Chondrocyte (in vitro differentiated cells): ENCODE results near the gene FAM131A. TPM values are rescaled to one million over a fixed set of nuclear protein-coding genes. Genes with fewer than 3 reads are reported as not detected.
A peak's percentile ranks its signal among the peaks of the same experiment; 100 is the strongest.

Experiments
- DNase-seq: peaks from one replicate; pipeline ENCODE4 v3.0.0; 2021; ENCODE audit warnings: mixed read lengths, low spot score
- H3K27ac Mint-ChIP-seq: one replicate; pipeline ENCODE4 v1.8.0; 2021; ENCODE audit warnings: mild to moderate bottlenecking, moderate library complexity, mixed read lengths; ENCODE audit not compliant: unreplicated experiment
- H3K27me3 Mint-ChIP-seq: 2 replicates; pipeline ENCODE4 v1.8.0; 2021; ENCODE audit warnings: low read depth, mixed read lengths
- H3K36me3 Mint-ChIP-seq: 2 replicates; pipeline ENCODE4 v1.8.0; 2021; ENCODE audit warnings: low read depth, mixed read lengths
- H3K4me1 Mint-ChIP-seq: 2 replicates; pipeline ENCODE4 v1.8.0; 2021; ENCODE audit warnings: low read depth, mild to moderate bottlenecking, mixed read lengths
- H3K4me3 Mint-ChIP-seq: one replicate; pipeline ENCODE4 v1.8.0; 2021; ENCODE audit warnings: mild to moderate bottlenecking, moderate library complexity, mixed read lengths; ENCODE audit not compliant: unreplicated experiment
- H3K9me3 Mint-ChIP-seq: 2 replicates; pipeline ENCODE4 v1.8.0; 2021; ENCODE audit warnings: low read depth, mixed read lengths
- CTCF ChIP-seq: fragments of 200-600 bp; sonication (generic); IDR thresholded peaks from 2 replicates; pipeline ENCODE4 v1.5.0; 2021; ENCODE audit warnings: antibody characterized with exemption, mild to moderate bottlenecking, moderate library complexity
- total RNA-seq: library from RNA; stranded (reverse); gene quantifications from 3 replicates; pipeline ENCODE4 v1.2.1, GENCODE V29; 2021

Gene FAM131A
- total RNA-seq, 1 donor from 2014 or later: 13.4 TPM

GRCh38 chr3:184380627-184381260, 43.3 kb downstream of the FAM131A start:
- no peak for TF ChIP-seq CTCF
- Mint-ChIP-seq H3K27ac (no peak overlapping the region), H3K4me3 (peak overlapping the region; percentile 52), H3K27me3 (peaks cover 27% of the 10 kb centered on the region), H3K36me3 (no peaks in the 10 kb centered on the region), H3K9me3 (no peaks in the 10 kb centered on the region), H3K4me1 (peaks cover 4% of the 10 kb centered on the region)
- DNase-seq: no peak

- Mint-ChIP-seq H3K27ac (no peak overlapping the region), H3K9me3 (no peaks in the 10 kb centered on the region), H3K36me3 (no peaks in the 10 kb centered on the region), H3K27me3 (peaks cover 21% of the 10 kb centered on the region), H3K4me3 (peak overlapping the region; percentile 52), H3K4me1 (peaks cover 4% of the 10 kb centered on the region)
- no peak for TF ChIP-seq CTCF
- DNase-seq: no peak
These were observed 44.1 kb downstream of the FAM131A start for GRCh38 chr3:184381261-184382224.

GRCh38 chr3:184382326-184383032, 45.1 kb downstream of the FAM131A start:
- no peak for TF ChIP-seq CTCF
- no peaks in the 10 kb centered on the region for H3K9me3 Mint-ChIP-seq
- DNase-seq: no peak
- no peaks in the 10 kb centered on the region for H3K36me3 Mint-ChIP-seq
- H3K27ac Mint-ChIP-seq: no peak overlapping the region
- peaks cover 14% of the 10 kb centered on the region for H3K27me3 Mint-ChIP-seq
- no peak overlapping the region for H3K4me3 Mint-ChIP-seq
- peaks cover 4% of the 10 kb centered on the region for H3K4me1 Mint-ChIP-seq

- Mint-ChIP-seq H3K36me3 (no peaks in the 10 kb centered on the region), H3K27me3 (peaks cover 12% of the 10 kb centered on the region)
- no peak for TF ChIP-seq CTCF
These were observed 45.8 kb downstream of the FAM131A start for GRCh38 chr3:184383033-184383740.

More at GRCh38 chr3:184383033-184383740, 45.8 kb downstream of the FAM131A start:
- H3K4me1 Mint-ChIP-seq: peaks cover 4% of the 10 kb centered on the region
- no peak overlapping the region for H3K27ac Mint-ChIP-seq
- H3K4me3 Mint-ChIP-seq: no peak overlapping the region
- no peaks in the 10 kb centered on the region for H3K9me3 Mint-ChIP-seq
- no peak for DNase-seq
